Right atrium auricular region (tissue), 2 donors: ENCODE results near the gene DCAF6. TPM values are rescaled to one million over a fixed set of nuclear protein-coding genes. Genes with fewer than 3 reads are reported as not detected.

Experiments
- DNase-seq: peaks from one replicate; pipeline ENCODE4 v3.0.0-alpha.2; 2019; ENCODE audit warnings: low spot score
- H3K27ac ChIP-seq, 2 donors: fragments of 200-600 bp; sonication (generic); 1 replicate in 1 of 2; 2 replicates in 1 of 2; pipeline ENCODE4 v1.5.1; 2016 to 2019
- H3K27me3 ChIP-seq, 2 donors: fragments of 200-600 bp; sonication (generic); one replicate each; pipeline versions ENCODE4 v1.5.1 to v1.6.0; 2017 to 2019
- H3K36me3 ChIP-seq: fragments of 200-600 bp; sonication (generic); one replicate; pipeline ENCODE4 v1.5.1; 2016
- H3K4me1 ChIP-seq, 2 donors: fragments of 200-600 bp; sonication (generic); one replicate each; pipeline versions ENCODE4 v1.5.1 to v1.6.0; 2017 to 2019
- H3K4me3 ChIP-seq, 2 donors: fragments of 200-600 bp; sonication (generic); 1 replicate in 1 of 2; 2 replicates in 1 of 2; pipeline ENCODE4 v1.5.1; 2017 to 2019; ENCODE audit warnings: mild to moderate bottlenecking in 1 of 2, moderate library complexity in 1 of 2
- H3K9me3 ChIP-seq, 2 donors: fragments of 200-600 bp; sonication (generic); one replicate each; pipeline ENCODE4 v1.5.1; 2019
- CTCF ChIP-seq, 2 donors: fragments of 200-600 bp; sonication (generic); IDR thresholded peaks; one replicate each; pipeline ENCODE4 v1.5.1; 2019; ENCODE audit warnings: antibody characterized with exemption in 2 of 2
- total RNA-seq, 2 donors: library from RNA; depleted of rRNA; stranded (reverse); fragments of >200 nt; gene quantifications; one replicate each; pipeline ENCODE4 v1.1.0, GENCODE V29; 2016

Gene DCAF6
- total RNA-seq, 2 donors from 2014 or later = 126 to 161 TPM

- TF ChIP-seq CTCF (IDR thresholded peaks at IDR 0.05) = no peak
- no peak for DNase-seq
- H3K27me3 ChIP-seq = no peaks in the 10 kb centered on the region
- H3K9me3 ChIP-seq = no peaks in the 10 kb centered on the region
- H3K4me3 ChIP-seq = no peak overlapping the region
- peaks cover 7% of the 10 kb centered on the region for H3K36me3 ChIP-seq
- H3K27ac ChIP-seq = no peak overlapping the region
- peaks cover 0 to 5% of the 10 kb centered on the region in 2 donors for H3K4me1 ChIP-seq
Measured at GRCh38 chr1:168008595-168008994, 72.1 kb downstream of the DCAF6 start.

GRCh38 chr1:168009322-168009721 is 72.8 kb downstream of the DCAF6 start:
- Histone ChIP-seq H3K27ac (no peak overlapping the region), H3K36me3 (peaks cover 11% of the 10 kb centered on the region), H3K4me3 (no peak overlapping the region), H3K4me1 (peaks cover 0 to 5% of the 10 kb centered on the region in 2 donors), H3K9me3 (no peaks in the 10 kb centered on the region), H3K27me3 (no peaks in the 10 kb centered on the region)
- no peak for TF ChIP-seq CTCF (IDR thresholded peaks at IDR 0.05)
- DNase-seq = no peak

GRCh38 chr1:168019407-168019806 is 82.9 kb downstream of the DCAF6 start:
- H3K9me3 ChIP-seq = no peaks in the 10 kb centered on the region
- H3K27ac ChIP-seq = no peak overlapping the region
- no peak for TF ChIP-seq CTCF (IDR thresholded peaks at IDR 0.05)
- H3K36me3 ChIP-seq = peaks cover 33% of the 10 kb centered on the region
- H3K4me3 ChIP-seq = no peak overlapping the region
- no peak for DNase-seq
- H3K4me1 ChIP-seq = no peaks in the 10 kb centered on the region
- no peaks in the 10 kb centered on the region for H3K27me3 ChIP-seq

GRCh38 chr1:168031198-168031597 is 94.7 kb downstream of the DCAF6 start:
- DNase-seq = no peak
- no peaks in the 10 kb centered on the region for H3K36me3 ChIP-seq
- H3K4me3 ChIP-seq = no peak overlapping the region
- no peaks in the 10 kb centered on the region for H3K4me1 ChIP-seq
- TF ChIP-seq CTCF (IDR thresholded peaks at IDR 0.05) = no peak
- H3K9me3 ChIP-seq = no peaks in the 10 kb centered on the region
- H3K27me3 ChIP-seq = no peaks in the 10 kb centered on the region
- no peak overlapping the region for H3K27ac ChIP-seq

GRCh38 chr1:168031627-168032026 is 95.1 kb downstream of the DCAF6 start:
- no peak for TF ChIP-seq CTCF (IDR thresholded peaks at IDR 0.05)
- no peaks in the 10 kb centered on the region for H3K27me3 ChIP-seq
- H3K36me3 ChIP-seq = no peaks in the 10 kb centered on the region
- H3K9me3 ChIP-seq = no peaks in the 10 kb centered on the region
- no peak overlapping the region for H3K4me3 ChIP-seq
- no peak overlapping the region for H3K27ac ChIP-seq
- H3K4me1 ChIP-seq = no peaks in the 10 kb centered on the region
- DNase-seq = no peak

GRCh38 chr1:168032029-168032428 is 95.5 kb downstream of the DCAF6 start:
- Histone ChIP-seq H3K4me3 (no peak overlapping the region), H3K9me3 (no peaks in the 10 kb centered on the region), H3K27ac (no peak overlapping the region), H3K4me1 (no peaks in the 10 kb centered on the region), H3K27me3 (no peaks in the 10 kb centered on the region), H3K36me3 (no peaks in the 10 kb centered on the region)
- DNase-seq = no peak
- TF ChIP-seq CTCF (IDR thresholded peaks at IDR 0.05) = no peak
